ENCODE results near the gene TMOD1. TPM values are rescaled to one million over a fixed set of nuclear protein-coding genes. Genes with fewer than 3 reads are reported as not detected.

TMOD1 gene
- total RNA-seq, 1 donor from 2014 or later: 1.3 TPM

- Mint-ChIP-seq H3K36me3 (ENCODE audit: low read depth) (peaks cover 2% of the 10 kb centered on the region), H3K4me1 (ENCODE audit: low read depth) (peaks cover 29% of the 10 kb centered on the region), H3K4me3 (ENCODE audit: unreplicated experiment) (no peak overlapping the region), H3K27ac (ENCODE audit: unreplicated experiment) (no peak overlapping the region), H3K9me3 (ENCODE audit: low read depth) (no peaks in the 10 kb centered on the region), H3K27me3 (ENCODE audit: low read depth) (peaks cover 30% of the 10 kb centered on the region)
- DNase-seq (ENCODE audit: low spot score): no peak
- TF ChIP-seq, protein P1, sequence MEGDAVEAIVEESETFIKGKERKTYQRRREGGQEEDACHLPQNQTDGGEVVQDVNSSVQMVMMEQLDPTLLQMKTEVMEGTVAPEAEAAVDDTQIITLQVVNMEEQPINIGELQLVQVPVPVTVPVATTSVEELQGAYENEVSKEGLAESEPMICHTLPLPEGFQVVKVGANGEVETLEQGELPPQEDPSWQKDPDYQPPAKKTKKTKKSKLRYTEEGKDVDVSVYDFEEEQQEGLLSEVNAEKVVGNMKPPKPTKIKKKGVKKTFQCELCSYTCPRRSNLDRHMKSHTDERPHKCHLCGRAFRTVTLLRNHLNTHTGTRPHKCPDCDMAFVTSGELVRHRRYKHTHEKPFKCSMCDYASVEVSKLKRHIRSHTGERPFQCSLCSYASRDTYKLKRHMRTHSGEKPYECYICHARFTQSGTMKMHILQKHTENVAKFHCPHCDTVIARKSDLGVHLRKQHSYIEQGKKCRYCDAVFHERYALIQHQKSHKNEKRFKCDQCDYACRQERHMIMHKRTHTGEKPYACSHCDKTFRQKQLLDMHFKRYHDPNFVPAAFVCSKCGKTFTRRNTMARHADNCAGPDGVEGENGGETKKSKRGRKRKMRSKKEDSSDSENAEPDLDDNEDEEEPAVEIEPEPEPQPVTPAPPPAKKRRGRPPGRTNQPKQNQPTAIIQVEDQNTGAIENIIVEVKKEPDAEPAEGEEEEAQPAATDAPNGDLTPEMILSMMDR (IDR thresholded peaks at IDR 0.05): no peak
Measured at GRCh38 chr9:97560851-97561250, 59.4 kb downstream of the TMOD1 start.

GRCh38 chr9:97561501-97561900, 60.0 kb downstream of the TMOD1 start:
- no peak overlapping the region for H3K4me3 Mint-ChIP-seq (ENCODE audit: unreplicated experiment)
- H3K9me3 Mint-ChIP-seq (ENCODE audit: low read depth): no peaks in the 10 kb centered on the region
- H3K27ac Mint-ChIP-seq (ENCODE audit: unreplicated experiment): no peak overlapping the region
- peaks cover 2% of the 10 kb centered on the region for H3K36me3 Mint-ChIP-seq (ENCODE audit: low read depth)
- no peak for DNase-seq (ENCODE audit: low spot score)
- H3K4me1 Mint-ChIP-seq (ENCODE audit: low read depth): peaks cover 27% of the 10 kb centered on the region
- TF ChIP-seq, protein P1 (IDR thresholded peaks at IDR 0.05): no peak
- peaks cover 29% of the 10 kb centered on the region for H3K27me3 Mint-ChIP-seq (ENCODE audit: low read depth)

DNA sequence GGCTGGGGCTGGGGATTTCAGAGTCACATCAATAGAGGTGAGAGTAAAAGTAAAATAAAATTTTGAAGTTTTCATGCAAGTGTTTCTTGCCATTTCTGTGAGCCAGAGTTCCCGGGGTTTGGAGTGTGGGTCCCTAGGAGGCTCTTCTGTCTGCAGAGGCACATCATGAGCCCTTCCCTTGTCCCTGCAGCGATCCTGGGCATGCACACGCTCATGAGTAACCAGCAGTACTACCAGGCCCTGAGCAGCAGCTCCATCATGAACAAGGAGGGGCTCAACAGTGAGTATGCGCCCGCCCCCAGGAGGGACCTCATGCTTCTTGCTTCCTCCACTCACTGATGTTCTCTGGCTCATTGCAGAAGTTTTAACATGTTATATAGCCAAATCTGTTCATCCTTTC, 61.1 kb downstream of the TMOD1 start:
- no peak overlapping the region for H3K4me3 Mint-ChIP-seq (ENCODE audit: unreplicated experiment)
- TF ChIP-seq, protein P1 (IDR thresholded peaks at IDR 0.05): no peak
- peaks cover 2% of the 10 kb centered on the region for H3K36me3 Mint-ChIP-seq (ENCODE audit: low read depth)

DNA sequence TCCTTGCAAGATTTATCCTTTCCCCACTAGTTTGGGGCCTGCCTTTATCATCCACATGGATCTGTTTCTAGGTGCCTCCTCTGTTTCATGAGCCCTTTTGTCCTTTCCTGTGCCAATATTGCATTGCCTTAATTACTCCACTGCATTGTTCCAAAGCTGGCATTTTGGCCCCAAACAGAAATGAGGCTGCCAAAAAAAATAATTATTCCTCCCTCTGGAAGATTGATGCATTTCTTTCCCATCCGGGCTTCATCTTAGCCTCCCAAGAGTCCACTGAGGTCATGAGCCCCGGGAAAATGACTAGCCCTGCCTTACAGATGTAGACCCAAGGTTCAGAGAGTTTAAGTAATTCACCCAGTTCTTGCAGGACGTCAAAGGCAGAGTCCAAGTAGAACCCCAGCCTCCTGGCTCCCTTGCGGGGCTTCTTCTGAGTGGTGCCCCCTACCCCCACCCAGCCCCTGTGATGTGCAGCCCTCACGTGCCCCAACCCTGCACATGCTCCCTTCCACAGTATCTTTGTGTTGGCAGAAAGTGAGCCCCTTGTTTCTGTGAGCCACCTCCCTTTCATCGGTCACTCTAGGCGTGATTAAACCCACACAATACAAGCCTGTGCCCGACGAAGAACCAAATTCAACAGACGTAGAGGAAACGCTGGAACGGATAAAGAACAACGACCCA, 62.1 kb downstream of the TMOD1 start:
- peaks cover 2% of the 10 kb centered on the region for H3K36me3 Mint-ChIP-seq (ENCODE audit: low read depth)
- no peak overlapping the region for H3K4me3 Mint-ChIP-seq (ENCODE audit: unreplicated experiment)
- peaks cover 31% of the 10 kb centered on the region for H3K27me3 Mint-ChIP-seq (ENCODE audit: low read depth)
- no peak for DNase-seq (ENCODE audit: low spot score)
- no peak overlapping the region for H3K27ac Mint-ChIP-seq (ENCODE audit: unreplicated experiment)
- TF ChIP-seq, protein P1 (IDR thresholded peaks at IDR 0.05): no peak
- no peaks in the 10 kb centered on the region for H3K9me3 Mint-ChIP-seq (ENCODE audit: low read depth)
- H3K4me1 Mint-ChIP-seq (ENCODE audit: low read depth): peaks cover 17% of the 10 kb centered on the region

More for the DNA sequence above, 61.1 kb downstream of the TMOD1 start:
- no peak for DNase-seq (ENCODE audit: low spot score)
- Mint-ChIP-seq H3K9me3 (ENCODE audit: low read depth) (no peaks in the 10 kb centered on the region), H3K27ac (ENCODE audit: unreplicated experiment) (peak overlapping the region; percentile 38), H3K27me3 (ENCODE audit: low read depth) (peaks cover 26% of the 10 kb centered on the region), H3K4me1 (ENCODE audit: low read depth) (peaks cover 24% of the 10 kb centered on the region)

- H3K27ac Mint-ChIP-seq (ENCODE audit: unreplicated experiment): no peak overlapping the region
- peaks cover 4% of the 10 kb centered on the region for H3K36me3 Mint-ChIP-seq (ENCODE audit: low read depth)
- peaks cover 12% of the 10 kb centered on the region for H3K4me1 Mint-ChIP-seq (ENCODE audit: low read depth)
- H3K4me3 Mint-ChIP-seq (ENCODE audit: unreplicated experiment): no peak overlapping the region
- TF ChIP-seq, protein P1 (IDR thresholded peaks at IDR 0.05): no peak
- no peak for DNase-seq (ENCODE audit: low spot score)
- H3K9me3 Mint-ChIP-seq (ENCODE audit: low read depth): no peaks in the 10 kb centered on the region
- peaks cover 32% of the 10 kb centered on the region for H3K27me3 Mint-ChIP-seq (ENCODE audit: low read depth)
Measured at GRCh38 chr9:97564291-97565175, 63.1 kb downstream of the TMOD1 start.
